PC-9 (cell line): ENCODE results near the gene ADARB2. TPM values are rescaled to one million over a fixed set of nuclear protein-coding genes. Genes with fewer than 3 reads are reported as not detected.

Source experiments
- BruUV-seq: library from RNA; stranded (reverse); fragments of 400-500 nt; replicated peaks from 2 replicates; lab custom pipeline; 2021; lab: Mats Ljungman, UMichigan
- CTCF ChIA-PET: fragments of 300-600 bp; sonication (Branson Sonifier 250); formaldehyde crosslinking; loops from one replicate; lab custom pipeline; 2022; ENCODE audit warnings: antibody characterized with exemption; lab: Charles Lee
- POLR2A ChIA-PET: fragments of 300-600 bp; sonication (Branson Sonifier 250); formaldehyde crosslinking; loops from one replicate; lab custom pipeline; 2022; ENCODE audit warnings: antibody characterized with exemption; ENCODE audit not compliant: unreplicated experiment; lab: Charles Lee
- DNase-seq, 2 experiments: peaks; one replicate each; pipeline versions ENCODE4 v3.0.0 to v3.0.0-alpha.2; 2015 to 2022; ENCODE audit warnings: mixed read lengths in 1 of 2
- H2AFZ ChIP-seq: fragments of 200-600 bp; sonication (generic); 2 replicates; pipeline ENCODE4 v1.8.1; 2017; ENCODE audit warnings: antibody characterized with exemption
- H3F3A ChIP-seq: fragments of 200-600 bp; sonication (generic); 2 replicates; pipeline ENCODE4 v1.8.1; 2017; ENCODE audit warnings: antibody characterized with exemption, mild to moderate bottlenecking, low read depth; ENCODE audit not compliant: insufficient read depth
- H3K27ac ChIP-seq: fragments of 200-600 bp; sonication (generic); 2 replicates; pipeline ENCODE4 v1.6.1; 2016; ENCODE audit warnings: mixed run types
- H3K27me3 ChIP-seq: fragments of 200-600 bp; sonication (generic); 2 replicates; pipeline ENCODE4 v1.6.1; 2016; ENCODE audit warnings: low read depth, mixed run types; ENCODE audit not compliant: insufficient read depth
- H3K36me3 ChIP-seq: fragments of 200-600 bp; sonication (generic); 2 replicates; pipeline ENCODE4 v1.6.1; 2016; ENCODE audit warnings: low read depth, mixed run types
- H3K4me1 ChIP-seq: fragments of 200-600 bp; sonication (generic); replicated peaks from 2 replicates; pipeline ENCODE4 v1.6.1; 2016; ENCODE audit warnings: mixed run types; ENCODE audit not compliant: insufficient read depth
- H3K4me2 ChIP-seq: fragments of 200-600 bp; sonication (generic); 2 replicates; pipeline ENCODE4 v1.6.1; 2017; ENCODE audit warnings: mixed run types
- H3K4me3 ChIP-seq: fragments of 200-600 bp; sonication (generic); 2 replicates; pipeline ENCODE4 v1.6.1; 2016; ENCODE audit warnings: mixed run types
- H3K79me2 ChIP-seq: fragments of 200-600 bp; sonication (generic); 2 replicates; pipeline ENCODE4 v1.6.1; 2017; ENCODE audit warnings: low read depth, mixed run types
- H3K9me2 ChIP-seq: fragments of 200-600 bp; sonication (generic); 2 replicates; pipeline ENCODE4 v1.8.1; 2017; ENCODE audit warnings: mild to moderate bottlenecking; ENCODE audit not compliant: insufficient read depth
- H3K9me3 ChIP-seq: fragments of 200-600 bp; sonication (generic); 2 replicates; pipeline ENCODE4 v1.8.1; 2016; ENCODE audit warnings: low read depth; ENCODE audit not compliant: insufficient read depth
- H4K20me1 ChIP-seq: fragments of 200-600 bp; sonication (generic); 2 replicates; pipeline ENCODE4 v1.8.1; 2017; ENCODE audit not compliant: insufficient read depth
- CTCF ChIP-seq: fragments of 200-600 bp; sonication (generic); conservative IDR thresholded peaks from 2 replicates; pipeline ENCODE4 v1.6.1; 2017; ENCODE audit warnings: mixed run types, antibody characterized with exemption, mild to moderate bottlenecking, moderate library complexity
- EZH2 ChIP-seq: fragments of 200-600 bp; sonication (generic); IDR thresholded peaks from 2 replicates; pipeline ENCODE4 v1.8.0; 2017; ENCODE audit warnings: antibody characterized with exemption, low read depth
- intact Hi-C: fragments of 100-400 bp; cut with micrococcal nuclease; formaldehyde crosslinking; loops from one replicate; pipeline ENCODE4 v1.10.0; 2022; ENCODE audit not compliant: unreplicated experiment
- total RNA-seq: library from RNA; stranded (reverse); gene quantifications from 2 replicates; pipeline ENCODE4 v1.2.3, GENCODE V29; 2021

Gene ADARB2
- total RNA-seq, 1 experiment from 2014 or later: not detected

- CTCF ChIA-PET: no interaction called here
- no TSS peak for BruUV-seq
- Histone ChIP-seq H4K20me1 (no peaks in the 10 kb centered on the region), H3K36me3 (no peaks in the 10 kb centered on the region), H3K27ac (no peak overlapping the region), H3F3A (no peaks in the 10 kb centered on the region), H3K9me3 (no peaks in the 10 kb centered on the region), H3K9me2 (no peaks in the 10 kb centered on the region), H2AFZ (no peak overlapping the region), H3K4me1 (no peaks in the 10 kb centered on the region), H3K27me3 (peaks cover 30% of the 10 kb centered on the region), H3K79me2 (no peaks in the 10 kb centered on the region), H3K4me3 (no peak overlapping the region), H3K4me2 (no peak overlapping the region)
- TF ChIP-seq CTCF: no peak
- no peak for TF ChIP-seq EZH2
- no peak for DNase-seq
- POLR2A ChIA-PET: no interaction called here
- intact Hi-C loops: no loop called here
These were observed 274.2 kb downstream of the ADARB2 start for GRCh38 chr10:1462994-1463633.

GRCh38 chr10:1462521-1462920 is 274.8 kb downstream of the ADARB2 start:
- Histone ChIP-seq H3K79me2 (no peaks in the 10 kb centered on the region), H3K9me3 (no peaks in the 10 kb centered on the region), H3K27ac (no peak overlapping the region), H4K20me1 (no peaks in the 10 kb centered on the region), H3K4me1 (no peaks in the 10 kb centered on the region), H3K4me2 (no peak overlapping the region), H3K9me2 (no peaks in the 10 kb centered on the region), H2AFZ (no peak overlapping the region), H3K27me3 (peaks cover 32% of the 10 kb centered on the region), H3K36me3 (no peaks in the 10 kb centered on the region), H3F3A (no peaks in the 10 kb centered on the region), H3K4me3 (no peak overlapping the region)
- DNase-seq: no peak
- POLR2A ChIA-PET: no interaction called here
- CTCF ChIA-PET: no interaction called here
- no peak for TF ChIP-seq EZH2
- no peak for TF ChIP-seq CTCF
- intact Hi-C loops: no loop called here
- BruUV-seq: no TSS peak

GRCh38 chr10:1462032-1462431 is 275.3 kb downstream of the ADARB2 start:
- Histone ChIP-seq H3K79me2 (no peaks in the 10 kb centered on the region), H4K20me1 (no peaks in the 10 kb centered on the region), H2AFZ (no peak overlapping the region), H3K9me3 (no peaks in the 10 kb centered on the region), H3K27ac (no peak overlapping the region), H3K4me3 (no peak overlapping the region), H3K4me2 (no peak overlapping the region), H3K36me3 (no peaks in the 10 kb centered on the region), H3K27me3 (peaks cover 27% of the 10 kb centered on the region), H3K9me2 (no peaks in the 10 kb centered on the region), H3F3A (no peaks in the 10 kb centered on the region), H3K4me1 (no peaks in the 10 kb centered on the region)
- CTCF ChIA-PET: no interaction called here
- intact Hi-C loops: no loop called here
- POLR2A ChIA-PET: no interaction called here
- BruUV-seq: no TSS peak
- no peak for DNase-seq
- no peak for TF ChIP-seq CTCF
- TF ChIP-seq EZH2: no peak
